C1 segment of cervical spinal cord (tissue), 14 donors: ENCODE data around the gene ARHGAP25.

Experiments
- DNase-seq, 14 donors: peaks; one replicate each; lab custom pipeline; 2025; lab: John Stamatoyannopoulos, UW

ARHGAP25 gene

GRCh38 chr2:68742626-68743415 is 8.2 kb downstream of the ARHGAP25 start:
- no peak for DNase-seq

- DNase-seq = no peak
Observed at GRCh38 chr2:68743531-68743930, 8.9 kb downstream of the ARHGAP25 start.

GRCh38 chr2:68744366-68744912 is 9.8 kb downstream of the ARHGAP25 start:
- no peak for DNase-seq

- DNase-seq = no peak
Observed at GRCh38 chr2:68745006-68745405, 10.4 kb downstream of the ARHGAP25 start.

- no peak for DNase-seq
Observed at GRCh38 chr2:68746408-68746807, 11.8 kb downstream of the ARHGAP25 start.

GRCh38 chr2:68747413-68747812 is 12.8 kb downstream of the ARHGAP25 start:
- no peak for DNase-seq

- DNase-seq = no peak
Observed at GRCh38 chr2:68747900-68748299, 13.3 kb downstream of the ARHGAP25 start.

GRCh38 chr2:68748568-68748967 is 14.0 kb downstream of the ARHGAP25 start:
- no peak for DNase-seq

- DNase-seq = no peak
Observed at GRCh38 chr2:68749345-68749744, 14.7 kb downstream of the ARHGAP25 start.

- no peak for DNase-seq
Observed at GRCh38 chr2:68750592-68751396, 16.2 kb downstream of the ARHGAP25 start.

- DNase-seq = peak in 13 of 14 donors; percentile 23 to 82 (median 74)
Observed at GRCh38 chr2:68751397-68752339, 17.1 kb downstream of the ARHGAP25 start.

- DNase-seq = no peak
Observed at GRCh38 chr2:68753318-68753717, 18.7 kb downstream of the ARHGAP25 start.

- DNase-seq = no peak
Observed at GRCh38 chr2:68755071-68755470, 20.5 kb downstream of the ARHGAP25 start.

GRCh38 chr2:68756178-68756577 is 21.6 kb downstream of the ARHGAP25 start:
- no peak for DNase-seq

GRCh38 chr2:68757081-68757480 is 22.5 kb downstream of the ARHGAP25 start:
- no peak for DNase-seq

GRCh38 chr2:68762100-68762499 is 27.5 kb downstream of the ARHGAP25 start:
- DNase-seq = no peak

- DNase-seq = no peak
Observed at GRCh38 chr2:68762665-68763064, 28.1 kb downstream of the ARHGAP25 start.

GRCh38 chr2:68764041-68764805 is 29.6 kb downstream of the ARHGAP25 start:
- DNase-seq = no peak

GRCh38 chr2:68764806-68765311 is 30.2 kb downstream of the ARHGAP25 start:
- no peak for DNase-seq

- DNase-seq = no peak
Observed at GRCh38 chr2:68765739-68766375, 31.2 kb downstream of the ARHGAP25 start.
